Measurements from ENCODE around the gene GSTA1. TPM values are rescaled to one million over a fixed set of nuclear protein-coding genes. Genes with fewer than 3 reads are reported as not detected.
A peak's percentile ranks its signal among the peaks of the same experiment; 100 is the strongest.
"Not testable (repeated sequence)": the region's sequence is repeated elsewhere in the genome, so short reads cannot be mapped to it uniquely, and the experiment has no call there.

The GSTA1 gene
- total RNA-seq, 1 donor from 2014 or later: not detected

DNA sequence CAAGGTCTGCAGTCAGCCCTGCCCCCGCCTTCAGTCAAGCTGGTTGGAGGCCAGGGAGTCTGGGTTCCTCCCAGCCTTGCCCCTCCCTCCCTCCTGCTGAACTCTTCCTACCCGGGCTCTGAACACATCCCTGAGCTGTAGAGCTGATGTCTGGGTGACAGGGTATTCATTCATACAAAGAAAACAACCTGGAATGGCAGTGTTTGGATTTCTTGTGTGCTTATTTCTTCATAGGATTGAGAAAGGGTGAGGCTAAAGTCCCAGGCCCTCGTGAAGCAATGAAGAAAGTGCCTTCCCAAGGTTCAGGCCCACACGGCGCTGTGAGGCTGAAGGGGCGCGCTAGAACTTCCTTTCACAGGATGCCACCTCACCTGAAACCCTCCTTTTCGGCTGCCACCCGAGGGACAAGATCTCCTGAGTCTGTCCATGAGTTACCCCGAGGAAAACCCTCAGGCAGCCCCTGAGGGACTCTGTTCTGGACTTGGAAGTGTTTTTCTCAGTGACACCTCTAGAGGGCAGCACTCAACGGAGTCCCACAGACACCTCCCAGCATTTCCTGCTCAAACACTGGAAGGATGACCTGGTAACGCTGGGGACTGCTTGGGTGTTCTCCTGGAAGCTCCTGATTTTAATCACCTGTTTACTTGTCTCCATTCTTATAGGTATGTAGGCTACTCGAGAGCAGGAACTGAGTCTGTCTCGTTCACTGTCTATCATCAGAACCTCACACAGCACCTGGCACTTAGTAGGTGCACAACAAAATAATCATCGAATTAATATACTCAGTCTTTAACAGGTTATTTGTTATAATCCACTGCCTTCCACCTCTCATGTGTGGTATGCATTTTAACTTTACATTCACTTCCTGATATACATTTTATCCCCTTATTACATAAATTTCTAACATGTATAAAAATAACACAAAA is 11.8 kb upstream of the GSTA1 start:
- ATAC-seq (peak; percentile 56), DNase-seq (ENCODE audit: missing footprints) (no peak)
- intact Hi-C loops (cut with DNase I): no loop called here

DNA sequence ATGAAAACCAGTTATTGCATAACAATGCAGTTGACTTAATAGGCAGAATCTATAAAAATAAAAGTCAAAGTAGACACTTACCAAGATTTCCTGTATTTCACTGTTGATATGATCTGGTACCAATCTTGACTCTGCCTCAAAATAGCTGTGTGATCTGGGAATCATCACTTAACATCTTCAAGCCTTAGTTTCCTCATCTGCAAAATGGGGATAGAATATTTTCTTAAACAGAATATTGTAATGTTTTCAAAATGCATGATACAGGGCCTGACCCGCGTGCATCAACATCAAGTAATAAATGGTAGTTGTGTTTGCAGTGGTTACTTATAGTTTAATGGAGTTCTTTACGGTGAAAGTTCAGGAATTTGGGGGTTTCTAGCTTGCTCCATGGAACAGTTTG is 10.9 kb upstream of the GSTA1 start:
- DNase-seq (ENCODE audit: missing footprints); ATAC-seq; intact Hi-C loops (cut with DNase I): not testable (repeated sequence)

DNA sequence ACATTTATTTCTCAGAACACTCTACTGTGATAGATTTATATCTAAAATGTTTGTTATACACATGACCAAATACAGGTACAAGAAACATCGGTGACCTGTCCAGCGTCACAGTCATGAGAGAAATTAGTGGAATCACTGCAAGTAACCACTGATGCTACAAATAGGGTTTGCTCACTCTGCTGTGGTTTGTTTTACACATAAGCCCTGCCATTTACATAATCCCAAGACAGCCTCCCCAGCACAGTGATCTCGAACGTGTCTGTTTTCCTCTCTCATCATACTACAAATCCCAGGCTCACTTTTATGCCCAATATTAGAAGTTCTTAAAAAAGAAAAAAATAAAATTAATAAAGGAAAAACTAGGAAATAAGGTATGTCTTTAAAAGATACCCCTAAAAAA is 6.2 kb upstream of the GSTA1 start:
- ATAC-seq; DNase-seq (ENCODE audit: missing footprints); intact Hi-C loops (cut with DNase I): not testable (repeated sequence)

DNA sequence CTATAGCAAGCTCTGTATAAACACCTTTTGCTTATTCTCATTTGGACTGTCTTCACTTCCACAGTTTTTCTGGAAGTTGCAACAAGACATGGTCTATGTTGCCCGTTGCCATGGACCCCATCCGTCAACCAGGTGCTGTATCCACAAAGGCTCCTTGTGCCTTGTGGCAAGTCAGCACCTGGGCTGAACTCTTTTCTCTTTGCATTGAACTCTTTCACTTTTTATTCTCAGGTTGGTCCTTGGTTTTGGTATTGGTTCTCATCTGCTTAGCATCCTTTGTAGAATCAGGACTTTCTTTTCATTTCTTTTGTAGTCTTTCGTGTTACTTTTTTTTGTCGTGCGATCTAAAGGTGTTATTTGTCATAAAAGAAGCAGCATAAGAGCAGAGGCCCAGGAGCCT is 5.0 kb upstream of the GSTA1 start:
- ATAC-seq (no peak), DNase-seq (ENCODE audit: missing footprints) (no peak)
- intact Hi-C loops (cut with DNase I): no loop called here

DNA sequence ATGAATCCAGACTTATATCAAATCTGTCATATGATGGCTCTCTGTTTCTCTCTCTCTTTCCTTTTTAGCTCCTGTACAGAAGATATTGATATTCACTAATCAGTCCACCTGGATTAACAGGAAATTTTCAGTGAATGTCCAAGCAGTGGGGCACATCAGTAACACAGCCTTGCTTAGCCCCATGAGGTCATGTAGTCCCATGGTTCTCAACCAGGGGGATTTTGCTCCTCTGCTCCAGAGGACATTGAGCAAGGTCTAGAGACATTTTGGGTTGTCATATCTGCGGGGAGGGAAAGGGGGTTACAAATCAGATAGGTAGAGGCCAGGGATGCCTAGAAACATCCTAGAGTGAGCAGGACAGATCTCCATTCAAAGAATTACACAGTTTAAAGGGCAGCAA is 810 bp downstream of the GSTA1 start:
- ATAC-seq (no peak), DNase-seq (ENCODE audit: missing footprints) (no peak)
- intact Hi-C loops (cut with DNase I): no loop called here

DNA sequence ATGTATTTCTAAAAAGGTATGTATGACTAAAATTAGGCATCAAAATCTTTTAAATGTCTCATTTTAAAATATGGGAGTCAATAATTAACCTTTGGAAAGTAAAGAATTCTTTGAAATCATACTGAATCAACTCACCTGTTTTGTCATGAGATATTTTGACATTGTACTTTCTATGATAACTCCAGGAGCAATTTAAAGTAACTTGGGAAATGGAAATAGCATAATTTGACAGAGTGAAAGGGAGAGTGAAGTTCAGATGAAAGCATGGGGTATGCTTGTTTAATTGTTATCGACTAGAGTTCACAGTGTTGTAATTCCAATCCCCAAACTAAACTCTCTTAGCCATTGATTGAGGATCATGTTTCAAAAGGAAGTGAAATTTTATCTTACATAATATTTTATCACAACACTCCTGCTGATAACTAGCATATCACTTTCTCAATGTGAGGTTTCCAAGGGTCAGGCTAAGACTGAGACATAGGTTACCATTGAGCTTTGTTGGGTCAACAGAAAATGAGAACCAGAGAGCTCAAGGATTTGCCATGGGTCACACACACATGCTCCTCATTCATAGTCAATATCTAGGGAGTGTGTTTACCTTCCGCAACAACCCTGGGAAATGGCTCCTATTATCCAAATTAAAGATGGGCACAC is 2.3 kb downstream of the GSTA1 start:
- DNase-seq (ENCODE audit: missing footprints): no peak
- ATAC-seq: no peak
- intact Hi-C loops (cut with DNase I): no loop called here

DNA sequence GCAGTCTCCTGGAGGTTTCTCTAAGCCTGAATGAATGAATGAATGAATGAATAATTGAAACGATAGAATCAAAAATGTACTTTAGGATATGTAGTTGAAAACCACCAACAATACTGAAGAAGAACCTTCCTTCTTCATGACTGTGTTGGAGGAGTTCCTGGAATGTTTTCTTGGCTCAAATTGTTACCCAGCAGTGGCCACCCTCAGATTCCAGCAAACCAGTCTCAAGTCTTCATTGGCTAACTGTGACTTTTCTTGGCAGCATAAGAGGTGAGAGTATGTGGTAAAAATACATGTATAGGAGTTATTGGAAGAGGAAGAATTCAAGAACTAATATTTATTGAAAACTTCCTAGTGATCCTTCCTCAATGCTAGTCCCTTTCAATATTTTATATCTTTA is 4.3 kb downstream of the GSTA1 start:
- DNase-seq (ENCODE audit: missing footprints); ATAC-seq; intact Hi-C loops (cut with DNase I): not testable (repeated sequence)

DNA sequence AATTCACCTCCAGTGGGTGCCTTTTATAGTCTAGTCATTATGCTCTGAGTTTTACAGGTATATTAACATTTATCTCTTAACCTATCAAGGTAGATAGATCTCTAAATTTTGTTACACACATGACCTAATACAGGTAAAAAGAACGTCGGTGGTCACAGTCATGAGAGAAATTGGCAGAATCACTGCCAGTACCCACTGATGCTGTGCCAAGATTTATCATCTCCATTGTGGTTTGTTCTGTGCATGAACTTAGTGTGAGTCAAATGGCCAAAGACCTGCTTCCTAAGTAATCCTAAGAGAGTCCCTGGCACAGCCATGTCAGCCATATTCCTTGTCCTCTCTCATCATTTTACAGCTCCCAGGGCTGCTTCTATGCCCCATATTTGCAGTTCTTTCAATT is 9.2 kb downstream of the GSTA1 start:
- DNase-seq (ENCODE audit: missing footprints); intact Hi-C loops (cut with DNase I); ATAC-seq: not testable (repeated sequence)

DNA sequence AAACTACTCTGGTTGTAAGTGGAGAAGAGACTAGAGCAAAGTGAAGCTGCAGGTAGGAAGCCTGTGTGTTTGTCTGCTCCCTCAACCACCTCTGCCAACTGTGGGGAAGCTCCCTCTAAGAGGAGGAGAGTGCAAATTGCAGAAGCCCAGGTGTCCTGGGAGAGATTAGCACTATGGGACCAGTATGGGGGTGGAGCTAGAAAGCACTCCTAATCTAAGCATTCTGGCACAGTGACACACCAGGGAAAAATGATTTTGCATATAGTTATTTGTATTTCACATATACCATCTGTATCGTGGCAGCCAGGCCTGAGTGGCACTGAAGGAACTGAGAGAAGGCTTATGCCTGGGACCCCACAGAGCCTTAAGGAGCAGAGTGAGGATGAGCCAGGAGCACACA is 12.8 kb downstream of the GSTA1 start:
- ATAC-seq (no peak), DNase-seq (ENCODE audit: missing footprints) (no peak)
- intact Hi-C loops (cut with DNase I): no loop called here

DNA sequence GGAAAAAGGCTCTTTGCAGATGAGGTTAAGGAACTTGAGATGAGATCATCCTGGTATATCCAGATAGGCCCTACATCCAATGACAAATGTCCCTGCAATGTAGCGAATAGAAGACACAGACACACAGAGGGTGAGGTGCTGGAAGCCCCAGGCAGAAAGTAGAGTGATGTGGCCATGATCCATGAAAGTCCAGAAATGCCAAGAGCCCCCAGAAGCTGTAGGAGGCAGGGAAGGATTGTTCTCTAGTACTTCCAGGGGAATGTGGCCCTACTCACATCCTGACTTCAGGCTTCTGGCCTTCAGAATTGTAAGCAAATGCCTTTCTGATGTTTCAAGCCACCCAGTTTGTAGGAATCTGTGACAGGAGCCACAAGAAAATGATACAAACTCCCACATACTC is 14.0 kb downstream of the GSTA1 start:
- intact Hi-C loops (cut with DNase I): loop anchor here (5.0 kb wide), 1 partner anchor 38 kb away; no protein-coding TSS in a partner anchor
- not testable (repeated sequence) for DNase-seq (ENCODE audit: missing footprints); ATAC-seq

DNA sequence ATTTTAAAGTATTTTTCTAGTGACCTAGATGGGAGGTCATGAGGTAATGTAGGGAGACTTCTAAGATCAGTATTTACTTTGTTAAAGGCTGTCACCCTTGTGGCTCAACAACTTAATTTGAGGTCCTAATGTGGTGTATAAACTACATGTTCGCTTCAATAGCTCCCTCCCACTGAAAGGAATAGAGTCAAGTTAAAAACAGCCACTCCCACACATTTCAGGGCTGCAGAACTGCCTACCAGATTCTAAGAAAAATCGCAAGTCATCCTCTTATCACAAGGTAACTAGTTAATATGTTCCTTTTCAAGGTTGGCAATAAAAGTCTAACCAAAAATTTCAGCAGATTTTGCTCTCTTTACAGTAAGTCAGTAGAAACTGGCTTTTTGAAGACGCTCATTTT is 15.1 kb downstream of the GSTA1 start:
- DNase-seq (ENCODE audit: missing footprints): no peak
- intact Hi-C loops (cut with DNase I): loop anchor here (5.0 kb wide), 1 partner anchor 39 kb away; no protein-coding TSS in a partner anchor
- ATAC-seq: no peak

DNA sequence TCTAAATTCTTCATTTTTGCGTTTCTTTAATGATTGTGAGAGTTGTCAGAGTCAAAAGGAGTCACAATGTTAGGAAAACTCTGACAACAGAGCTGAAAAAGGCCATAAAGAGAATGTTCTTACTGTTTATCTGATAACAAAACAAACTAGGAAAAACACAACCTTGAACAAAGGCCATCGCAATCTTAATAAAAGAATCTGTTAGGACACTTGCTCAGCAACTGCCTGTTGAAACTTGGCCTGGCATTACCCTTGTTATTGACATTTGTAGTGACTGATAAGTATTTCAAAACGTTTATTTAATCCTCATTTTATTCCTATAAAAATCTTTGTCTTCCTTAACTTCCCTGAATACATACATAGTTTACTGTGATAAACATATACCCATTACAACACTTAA is 15.7 kb downstream of the GSTA1 start:
- ATAC-seq: no peak
- intact Hi-C loops (cut with DNase I): loop anchor here (5.0 kb wide), 1 partner anchor 39 kb away; no protein-coding TSS in a partner anchor

DNA sequence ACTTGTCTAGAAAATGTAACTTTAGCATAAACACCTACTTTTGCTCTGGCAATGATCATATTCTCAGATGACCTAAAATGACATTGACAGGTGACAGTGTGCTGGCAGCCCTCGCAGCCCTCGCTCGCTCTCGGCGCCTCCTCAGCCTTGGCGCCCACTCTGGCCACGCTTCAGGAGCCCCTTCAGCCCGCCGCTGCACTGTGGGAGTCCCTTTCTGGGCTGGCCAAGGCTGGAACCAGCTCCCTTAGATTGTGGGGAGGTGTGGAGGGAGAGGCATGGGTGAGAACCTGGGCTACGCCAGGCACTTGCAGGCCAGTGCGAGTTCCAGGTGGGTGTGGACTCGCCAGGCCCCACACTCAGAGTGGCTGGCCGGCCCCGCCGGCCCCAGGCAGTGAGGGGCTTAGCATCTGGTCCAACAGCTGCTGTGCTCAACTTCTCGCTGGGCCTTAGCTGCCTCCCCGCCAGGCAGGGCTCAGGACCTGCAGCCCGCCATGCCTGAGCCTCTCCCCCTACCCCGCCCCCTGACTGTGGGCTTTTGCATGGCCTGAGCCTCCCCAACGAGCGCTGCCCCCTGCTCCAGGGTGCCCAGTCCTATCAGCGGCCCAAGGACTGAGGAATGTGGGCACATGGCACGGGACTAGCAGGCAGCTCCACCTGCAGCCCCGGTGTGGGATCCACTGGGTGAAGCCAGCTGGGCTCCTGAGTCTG is 17.2 kb downstream of the GSTA1 start:
- intact Hi-C loops (cut with DNase I): loop anchor here (5.0 kb wide), 1 partner anchor 41 kb away; no protein-coding TSS in a partner anchor
- DNase-seq (ENCODE audit: missing footprints) (no peak), ATAC-seq (no peak)

More for the DNA sequence above, 15.7 kb downstream of the GSTA1 start:
- no peak for DNase-seq (ENCODE audit: missing footprints)

DNA sequence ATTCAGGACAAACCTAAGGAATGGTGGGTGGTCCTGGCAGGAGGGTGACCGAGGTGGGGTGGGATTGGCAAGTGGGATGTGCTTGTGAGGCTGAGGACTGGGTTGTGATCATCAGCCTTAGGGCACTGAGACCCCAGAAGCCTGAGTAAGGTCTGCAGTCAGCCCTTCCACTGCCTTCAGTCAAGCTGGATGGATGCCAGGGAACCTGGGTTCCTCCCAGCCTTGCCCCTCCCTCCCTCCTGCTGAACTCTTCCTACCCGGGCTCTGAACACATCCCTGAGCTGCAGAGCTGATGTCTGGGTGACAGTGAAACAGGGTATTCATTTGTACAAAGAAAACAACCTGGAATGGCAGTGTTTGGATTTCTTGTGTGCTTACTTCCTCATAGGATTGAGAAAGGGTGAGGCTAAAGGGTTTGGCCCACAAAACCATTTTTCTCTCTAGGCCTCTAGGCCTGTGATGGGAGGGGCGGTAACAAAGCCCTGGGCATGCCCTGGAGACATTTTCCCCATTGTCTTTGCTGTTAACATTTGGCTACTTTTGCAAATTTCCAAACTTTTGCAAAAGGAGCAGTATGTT is 20.8 kb downstream of the GSTA1 start:
- ATAC-seq; DNase-seq (ENCODE audit: missing footprints); intact Hi-C loops (cut with DNase I): not testable (repeated sequence)

DNA sequence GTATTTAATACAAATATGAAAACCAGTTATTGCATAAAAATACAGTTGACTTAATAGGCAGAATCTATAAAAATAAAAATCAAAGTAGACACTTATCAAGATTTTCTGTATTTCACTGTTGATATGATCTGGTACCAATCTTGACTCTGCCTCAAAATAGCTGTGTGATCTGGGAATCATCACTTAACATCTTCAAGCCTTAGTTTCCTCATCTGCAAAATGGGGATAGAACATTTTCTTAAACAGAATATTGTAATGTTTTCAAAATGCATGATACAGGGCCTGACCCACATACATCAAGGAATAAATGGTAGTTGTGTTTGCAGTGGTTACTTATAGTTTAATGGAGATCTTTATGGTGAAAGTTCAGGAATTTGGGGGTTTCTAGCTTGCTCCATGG is 21.4 kb downstream of the GSTA1 start:
- ATAC-seq; intact Hi-C loops (cut with DNase I); DNase-seq (ENCODE audit: missing footprints): not testable (repeated sequence)

DNA sequence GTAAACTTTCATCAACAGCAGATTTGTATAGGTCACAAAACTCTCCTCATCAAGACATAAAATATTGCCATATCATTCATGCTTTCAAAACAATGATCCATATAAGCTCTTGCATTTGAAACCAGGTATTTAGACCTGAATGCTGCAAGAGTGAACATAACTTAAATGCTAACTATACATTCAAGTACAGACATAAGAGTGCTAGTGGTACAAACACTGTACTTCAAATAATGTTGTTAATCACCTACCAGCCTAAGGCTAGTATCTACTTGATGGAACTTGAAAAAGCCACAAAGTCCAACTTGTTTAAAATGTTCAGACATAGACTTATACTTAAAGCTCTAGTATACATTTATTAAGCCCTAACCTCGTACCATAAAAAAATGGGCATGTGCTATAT is 24.4 kb downstream of the GSTA1 start:
- DNase-seq (ENCODE audit: missing footprints) (no peak), ATAC-seq (no peak)
- intact Hi-C loops (cut with DNase I): no loop called here

DNA sequence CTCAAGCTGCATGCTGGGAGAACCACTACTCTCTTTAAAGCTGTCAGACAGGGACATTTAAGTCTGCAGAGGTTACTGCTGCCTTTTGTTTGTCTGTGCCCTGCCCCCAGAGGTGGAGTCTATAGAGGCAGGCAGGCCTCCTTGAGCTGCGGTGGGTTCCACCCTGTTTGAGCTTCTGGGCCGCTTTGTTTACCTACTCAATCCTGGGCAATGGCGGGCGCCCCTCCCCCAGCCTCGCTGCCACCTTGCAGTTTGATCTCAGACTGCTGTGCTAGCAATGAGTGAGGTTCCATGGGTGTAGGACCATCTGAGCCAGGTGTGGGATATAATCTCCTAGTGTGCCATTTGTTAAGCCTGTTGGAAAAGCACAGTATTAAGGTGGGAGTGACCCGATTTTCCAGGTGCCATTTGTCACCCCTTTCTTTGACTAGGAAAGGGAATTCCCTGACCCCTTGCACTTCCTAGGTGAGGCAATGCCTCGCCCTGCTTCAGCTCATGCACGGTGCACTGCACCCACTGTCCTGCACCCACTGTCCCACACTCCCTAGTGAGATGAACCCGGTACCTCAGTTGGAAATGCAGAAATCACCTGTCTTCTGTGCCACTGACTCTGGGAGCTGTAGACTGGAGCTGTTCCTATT is 26.8 kb downstream of the GSTA1 start:
- intact Hi-C loops (cut with DNase I); ATAC-seq; DNase-seq (ENCODE audit: missing footprints): not testable (repeated sequence)

DNA sequence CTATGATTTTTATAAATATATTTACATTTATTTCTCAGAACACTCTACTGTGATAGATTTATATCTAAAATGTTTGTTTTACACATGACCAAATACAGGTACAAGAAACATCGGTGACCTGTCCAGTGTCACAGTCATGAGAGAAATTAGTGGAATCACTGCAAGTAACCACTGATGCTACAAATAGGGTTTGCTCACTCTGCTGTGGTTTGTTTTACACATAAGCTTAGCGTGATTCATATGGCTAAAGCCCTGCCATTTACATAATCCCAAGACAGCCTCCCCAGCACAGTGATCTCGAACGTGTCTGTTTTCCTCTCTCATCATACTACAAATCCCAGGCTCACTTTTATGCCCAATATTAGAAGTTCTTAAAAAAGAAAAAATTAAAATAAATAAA is 34.2 kb downstream of the GSTA1 start:
- ATAC-seq; intact Hi-C loops (cut with DNase I); DNase-seq (ENCODE audit: missing footprints): not testable (repeated sequence)
